ENCODE results near the gene RNF166. TPM values are rescaled to one million over a fixed set of nuclear protein-coding genes. Genes with fewer than 3 reads are reported as not detected.

RNF166 gene
- total and polyA plus RNA-seq, 4 donors = 6.5 to 9.1 (median 7.6) TPM

- Histone ChIP-seq H3K4me3 (ENCODE audit: low read depth in 1 of 3, low read length in 3 of 3) (no peak overlapping the region), H3K27ac (ENCODE audit: low read depth in 1 of 2, low read length in 2 of 2) (no peak overlapping the region), H3K27me3 (ENCODE audit: control insufficient read depth in 4 of 4, insufficient read depth in 4 of 4, low read length in 3 of 4) (no peaks in the 10 kb centered on the region), H3K36me3 (ENCODE audit: control insufficient read depth in 4 of 4, insufficient read depth in 3 of 4, low read depth in 1 of 4, low read length in 3 of 4) (peaks cover 9 to 40% (median 22%) of the 10 kb centered on the region in 4 donors), H3K9me3 (ENCODE audit: control insufficient read depth in 4 of 4, low read length in 3 of 4) (no peaks in the 10 kb centered on the region), H3K4me1 (ENCODE audit: control insufficient read depth in 4 of 4, insufficient read depth in 4 of 4, low read length in 3 of 4) (peaks cover 0 to 6% (median 0%) of the 10 kb centered on the region in 4 donors), H3K9ac (ENCODE audit: low read depth in 1 of 2, low read length in 2 of 2) (no peak overlapping the region)
- WGBS = 90% methylated on average over 28 of the region's 28 CpGs
- DNase-seq (ENCODE audit: low spot score) = no peak
- TF ChIP-seq CTCF (IDR thresholded peaks at IDR 0.05; ENCODE audit: low read depth, low read length, missing input control) = no peak
- no peak for TF ChIP-seq FOXA1 (IDR thresholded peaks at IDR 0.05)
- no peak for TF ChIP-seq TAF1 (conservative IDR thresholded peaks at IDR 0.05)
- TF ChIP-seq JUND (IDR thresholded peaks at IDR 0.05) = no peak
- no peak for TF ChIP-seq EGR1 (IDR thresholded peaks at IDR 0.05; ENCODE audit: low read depth in 2 of 2)
- TF ChIP-seq RAD21 (IDR thresholded peaks at IDR 0.05) = no peak
- TF ChIP-seq ZBTB33 (IDR thresholded peaks at IDR 0.05) = no peak
- no peak for TF ChIP-seq HNF4A (conservative IDR thresholded peaks at IDR 0.05)
- TF ChIP-seq HNF4G (IDR thresholded peaks at IDR 0.05) = no peak
- no peak for TF ChIP-seq SP1 (IDR thresholded peaks at IDR 0.05)
- TF ChIP-seq GABPA (IDR thresholded peaks at IDR 0.05 in 1 of 2, conservative IDR thresholded peaks at IDR 0.05 in 1 of 2) = no peak
- TF ChIP-seq ATF3 (IDR thresholded peaks at IDR 0.05) = no peak
- no peak for TF ChIP-seq NR2F2 (IDR thresholded peaks at IDR 0.05)
- no peak for TF ChIP-seq YY1 (IDR thresholded peaks at IDR 0.05)
- no peak for TF ChIP-seq RXRA (IDR thresholded peaks at IDR 0.05)
Observed at GRCh38 chr16:88654363-88655052, 51.7 kb downstream of the RNF166 start.

GRCh38 chr16:88653596-88654362, 52.4 kb downstream of the RNF166 start:
- Histone ChIP-seq H3K27me3 (ENCODE audit: control insufficient read depth in 4 of 4, insufficient read depth in 4 of 4, low read length in 3 of 4) (no peaks in the 10 kb centered on the region), H3K27ac (ENCODE audit: low read depth in 1 of 2, low read length in 2 of 2) (no peak overlapping the region), H3K9ac (ENCODE audit: low read depth in 1 of 2, low read length in 2 of 2) (no peak overlapping the region), H3K36me3 (ENCODE audit: control insufficient read depth in 4 of 4, insufficient read depth in 3 of 4, low read depth in 1 of 4, low read length in 3 of 4) (peaks cover 9 to 40% (median 22%) of the 10 kb centered on the region in 4 donors), H3K4me3 (ENCODE audit: low read depth in 1 of 3, low read length in 3 of 3) (no peak overlapping the region), H3K4me1 (ENCODE audit: control insufficient read depth in 4 of 4, insufficient read depth in 4 of 4, low read length in 3 of 4) (peaks cover 0 to 11% (median 3%) of the 10 kb centered on the region in 4 donors), H3K9me3 (ENCODE audit: control insufficient read depth in 4 of 4, low read length in 3 of 4) (no peaks in the 10 kb centered on the region)
- DNase-seq (ENCODE audit: low spot score) = no peak
- 89% methylated on average over 32 of the region's 32 CpGs for WGBS
- TF ChIP-seq FOXA2 (IDR thresholded peaks at IDR 0.05) = no peak
- TF ChIP-seq MAX (IDR thresholded peaks at IDR 0.05) = no peak
- TF ChIP-seq HNF4G (IDR thresholded peaks at IDR 0.05) = no peak
- no peak for TF ChIP-seq ATF3 (IDR thresholded peaks at IDR 0.05)
- no peak for TF ChIP-seq EGR1 (IDR thresholded peaks at IDR 0.05; ENCODE audit: low read depth in 2 of 2)
- no peak for TF ChIP-seq CTCF (IDR thresholded peaks at IDR 0.05; ENCODE audit: low read depth, low read length, missing input control)
- no peak for TF ChIP-seq YY1 (IDR thresholded peaks at IDR 0.05)
- no peak for TF ChIP-seq JUND (IDR thresholded peaks at IDR 0.05)
- TF ChIP-seq HNF4A (conservative IDR thresholded peaks at IDR 0.05) = no peak
- no peak for TF ChIP-seq SP1 (IDR thresholded peaks at IDR 0.05)
- no peak for TF ChIP-seq REST (IDR thresholded peaks at IDR 0.05)
- TF ChIP-seq RXRA (IDR thresholded peaks at IDR 0.05) = no peak
- TF ChIP-seq RAD21 (IDR thresholded peaks at IDR 0.05) = no peak
- TF ChIP-seq GABPA (IDR thresholded peaks at IDR 0.05 in 1 of 2, conservative IDR thresholded peaks at IDR 0.05 in 1 of 2) = no peak
